SK-N-SH (cell line): ENCODE results near the gene ARHGEF6. TPM values are rescaled to one million over a fixed set of nuclear protein-coding genes. Genes with fewer than 3 reads are reported as not detected.

ENCODE experiments used
- CTCF ChIA-PET: fragments of 300-600, 350-600 bp; formaldehyde crosslinking; extraction: SDS; loops from one replicate; lab custom pipeline; 2021; lab: Yijun Ruan, JAX
- POLR2A ChIA-PET: fragments of 350-600 bp; sonication (Branson Sonifier 250); formaldehyde crosslinking; extraction: SDS; loops from one replicate; lab custom pipeline; 2020; ENCODE audit warnings: antibody characterized with exemption, inconsistent platforms; lab: Yijun Ruan, JAX
- DNase-seq: peaks from one replicate; pipeline ENCODE4 v3.0.0; 2012
- H2AFZ ChIP-seq: fragments of 200-600 bp; sonication (generic); 2 replicates; pipeline ENCODE4 v1.8.1; 2016; ENCODE audit warnings: antibody characterized with exemption, mild to moderate bottlenecking, low read depth
- H3F3A ChIP-seq: fragments of 200-600 bp; sonication (generic); replicated peaks from 2 replicates; pipeline ENCODE3; 2016; ENCODE audit warnings: antibody characterized with exemption, mild to moderate bottlenecking; ENCODE audit not compliant: insufficient read depth
- H3K27ac ChIP-seq, 2 experiments: fragments of 200-500 bp in 1 of 2; fragments of 200-600 bp in 1 of 2; sonication (Bioruptor generic) in 1 of 2; sonication (generic), shearing (Covaris generic) in 1 of 2; 2 replicates each; pipeline versions ENCODE4 v1.5.1 to v1.6.1; 2014 to 2016; ENCODE audit warnings: low read depth in 2 of 2, inconsistent platforms in 1 of 2, low read length in 1 of 2, mild to moderate bottlenecking in 1 of 2, mixed read lengths in 1 of 2
- H3K27me3 ChIP-seq: fragments of 200-600 bp; sonication (generic), shearing (Covaris generic); 2 replicates; pipeline ENCODE4 v1.6.1; 2016; ENCODE audit warnings: mixed run types; ENCODE audit not compliant: insufficient read depth
- H3K36me3 ChIP-seq, 2 experiments: fragments of 200-500 bp in 1 of 2; fragments of 200-600 bp in 1 of 2; sonication (Bioruptor generic) in 1 of 2; sonication (generic) in 1 of 2; replicated peaks in 1 of 2; 2 replicates each; pipeline versions ENCODE3 to v1.5.1; 2014 to 2016; ENCODE audit warnings: low read length in 1 of 2, mild to moderate bottlenecking in 1 of 2; ENCODE audit not compliant: insufficient read depth in 2 of 2, control insufficient read depth in 1 of 2
- H3K4me1 ChIP-seq, 2 experiments: fragments of 200-500 bp in 1 of 2; fragments of 200-600 bp in 1 of 2; sonication (Bioruptor generic) in 1 of 2; sonication (generic), shearing (Covaris generic) in 1 of 2; 2 replicates each; pipeline versions ENCODE4 v1.5.1 to v1.6.1; 2014 to 2016; ENCODE audit warnings: low read depth in 1 of 2, low read length in 1 of 2, mixed run types in 1 of 2; ENCODE audit not compliant: insufficient read depth in 2 of 2, control insufficient read depth in 1 of 2
- H3K4me2 ChIP-seq: fragments of 200-600 bp; sonication (generic), shearing (Covaris generic); 2 replicates; pipeline ENCODE4 v1.6.1; 2017; ENCODE audit warnings: mixed run types
- H3K4me3 ChIP-seq, 2 experiments: fragments of 200-500 bp in 1 of 2; fragments of 200-600 bp in 1 of 2; sonication (Bioruptor generic) in 1 of 2; sonication (generic), shearing (Covaris generic) in 1 of 2; 2 replicates each; pipeline versions ENCODE4 v1.5.1 to v1.8.1; 2014 to 2016; ENCODE audit warnings: low read depth in 2 of 2, inconsistent platforms in 1 of 2, low read length in 1 of 2, mild to moderate bottlenecking in 1 of 2, mixed read lengths in 1 of 2, moderate library complexity in 1 of 2
- H3K79me2 ChIP-seq: fragments of 200-600 bp; sonication (generic); 2 replicates; pipeline ENCODE4 v1.8.1; 2017; ENCODE audit warnings: mild to moderate bottlenecking; ENCODE audit not compliant: insufficient read depth
- H3K9ac ChIP-seq: fragments of 200-600 bp; sonication (generic); 2 replicates; pipeline ENCODE4 v1.6.1; 2017; ENCODE audit warnings: mixed run types
- H3K9me2 ChIP-seq: fragments of 200-600 bp; sonication (generic); 2 replicates; pipeline ENCODE4 v1.6.1; 2017; ENCODE audit warnings: mixed run types
- H3K9me3 ChIP-seq: fragments of 200-600 bp; sonication (generic); 2 replicates; pipeline ENCODE4 v1.6.1; 2017; ENCODE audit warnings: mixed run types, mild to moderate bottlenecking, moderate library complexity
- H4K20me1 ChIP-seq: fragments of 200-600 bp; sonication (generic); 2 replicates; pipeline ENCODE4 v1.6.1; 2017; ENCODE audit warnings: mild to moderate bottlenecking, mixed run types; ENCODE audit not compliant: insufficient read depth
- ELF1 ChIP-seq: IDR thresholded peaks from 2 replicates; pipeline ENCODE4 v1.4.0; 2012
- EP300 ChIP-seq, 2 experiments: IDR thresholded peaks; 2 replicates each; pipeline versions ENCODE4 v1.4.0 to v1.6.1; 2012; ENCODE audit warnings: borderline replicate concordance in 1 of 2, low read depth in 1 of 2, low read length in 1 of 2
- EZH2phosphoT487 ChIP-seq: fragments of 200-600 bp; sonication (generic); IDR thresholded peaks from 2 replicates; pipeline ENCODE4 v1.6.1; 2017; ENCODE audit warnings: low read depth, mixed run types, mild to moderate bottlenecking, antibody characterized with exemption, moderate library complexity, borderline replicate concordance
- FOXJ3 ChIP-seq: sonication (generic); formaldehyde crosslinking; IDR thresholded peaks from 2 replicates; pipeline ENCODE4 v1.5.1; 2020; ENCODE audit warnings: mild to moderate bottlenecking, missing genetic modification reagents
- FOXM1 ChIP-seq: IDR thresholded peaks from 2 replicates; pipeline ENCODE4 v1.4.0; 2012; ENCODE audit warnings: low read depth, mild to moderate bottlenecking
- GATA2 ChIP-seq: sonication (generic); formaldehyde crosslinking; IDR thresholded peaks from 2 replicates; pipeline ENCODE4 v1.5.0; 2020; ENCODE audit warnings: mild to moderate bottlenecking, missing genetic modification reagents
- IRF3 ChIP-seq: fragments of 150-350 bp; IDR thresholded peaks from 2 replicates; pipeline ENCODE4 v1.6.1; 2016; ENCODE audit warnings: mild to moderate bottlenecking, low read depth, low read length
- JUND ChIP-seq: IDR thresholded peaks from 2 replicates; pipeline ENCODE4 v1.4.0; 2012
- MEF2A ChIP-seq: IDR thresholded peaks from 2 replicates; pipeline ENCODE4 v1.4.0; 2012; ENCODE audit warnings: low read depth, borderline replicate concordance
- NFIC ChIP-seq: IDR thresholded peaks from 2 replicates; pipeline ENCODE4 v1.4.0; 2012; ENCODE audit warnings: borderline replicate concordance
- NRF1 ChIP-seq: IDR thresholded peaks from 2 replicates; pipeline ENCODE4 v1.6.1; 2012; ENCODE audit warnings: low read depth, mild to moderate bottlenecking, low read length
- PBX3 ChIP-seq: IDR thresholded peaks from 2 replicates; pipeline ENCODE4; 2012
- RAD21 ChIP-seq: IDR thresholded peaks from 2 replicates; pipeline ENCODE4 v1.6.1; 2012; ENCODE audit warnings: mild to moderate bottlenecking, low read length
- REST ChIP-seq: IDR thresholded peaks from 2 replicates; pipeline ENCODE4 v1.6.1; 2012; ENCODE audit warnings: mild to moderate bottlenecking, low read depth, low read length, moderate library complexity
- SIN3A ChIP-seq: IDR thresholded peaks from 2 replicates; pipeline ENCODE4 v1.6.1; 2012; ENCODE audit warnings: low read depth, mild to moderate bottlenecking, low read length, moderate library complexity, borderline replicate concordance
- TAF1 ChIP-seq: IDR thresholded peaks from 2 replicates; pipeline ENCODE4 v1.6.1; 2012; ENCODE audit warnings: low read depth, mild to moderate bottlenecking, low read length, moderate library complexity, borderline replicate concordance
- TCF12 ChIP-seq: IDR thresholded peaks from 2 replicates; pipeline ENCODE4 v1.4.0; 2012
- YY1 ChIP-seq: IDR thresholded peaks from 2 replicates; pipeline ENCODE4 v1.4.0; 2012; ENCODE audit warnings: low read depth, mild to moderate bottlenecking
- WGBS: methylation state at CpG from one replicate; pipeline ENCODE4 v1.1.6; 2017; ENCODE audit warnings: low lambda C conversion rate; 5-methylcytosine and 5-hydroxymethylcytosine counted together
- polyA plus RNA-seq, 3 experiments: library from polyadenylated mRNA; depleted of rRNA; stranded (reverse); fragments of >200 nt; gene quantifications; 2 replicates each; pipeline ENCODE4 v1.2.3, GENCODE V29; 2012

Gene ARHGEF6
- polyA plus RNA-seq, 1 of the 3 experiments (the other 2 are of a cell fraction): 2.7 TPM

GRCh38 chrX:136806891-136807410, 26.2 kb upstream of the ARHGEF6 start:
- no peaks in the 10 kb centered on the region for H3K36me3 ChIP-seq
- H3K4me2 ChIP-seq: no peak overlapping the region
- H3K9me2 ChIP-seq: no peaks in the 10 kb centered on the region
- H2AFZ ChIP-seq: no peak overlapping the region
- no peak for DNase-seq
- H3K79me2 ChIP-seq: no peaks in the 10 kb centered on the region
- no peak overlapping the region for H3K27ac ChIP-seq
- WGBS: 42% methylated on average over 1 of the region's 1 CpG
- H3K9me3 ChIP-seq: no peaks in the 10 kb centered on the region
- ChIA-PET CTCF (no interaction called here), POLR2A (no interaction called here)
- no peaks in the 10 kb centered on the region for H3K4me1 ChIP-seq
- H3F3A ChIP-seq: no peaks in the 10 kb centered on the region
- no peak overlapping the region for H3K4me3 ChIP-seq
- no peaks in the 10 kb centered on the region for H4K20me1 ChIP-seq
- H3K27me3 ChIP-seq: no peaks in the 10 kb centered on the region
- TF ChIP-seq JUND (no peak), TCF12 (no peak), ELF1 (no peak), SIN3A (no peak), PBX3 (no peak), YY1 (no peak), IRF3 (no peak), FOXM1 (no peak), NFIC (no peak), MEF2A (no peak), GATA2 (CRISPR knock-in tag) (no peak), EP300 (IDR thresholded peaks at IDR 0.05; ENCODE audit: borderline replicate concordance in 1 of 2, low read depth in 1 of 2, low read length in 1 of 2) (no peak), RAD21 (no peak), TAF1 (no peak), NRF1 (no peak), REST (no peak), FOXJ3 (no peak), EZH2phosphoT487 (no peak)
- H3K9ac ChIP-seq: no peak overlapping the region
